SK-N-MC (cell line): ENCODE measurements around the gene FLRT1.

ENCODE experiments used
- EZH2 ChIP-seq: fragments of 200-600 bp; sonication (generic); IDR thresholded peaks from one replicate; pipeline ENCODE4 v1.6.1; 2017; ENCODE audit warnings: antibody characterized with exemption
- FOXP2 ChIP-seq: optimal IDR thresholded peaks from 2 replicates; pipeline ENCODE3; 2011; ENCODE audit warnings: mild to moderate bottlenecking, moderate library complexity; ENCODE audit not compliant: insufficient read depth; ENCODE audit errors: extremely low read length, control extremely low read depth
- POLR2AphosphoS5 ChIP-seq: IDR thresholded peaks from 2 replicates; pipeline ENCODE4 v1.6.1; 2012; ENCODE audit warnings: mild to moderate bottlenecking, low read depth, low read length, borderline replicate concordance

GRCh38 chr11:64048042-64048854 is 12.5 kb downstream of the FLRT1 start:
- TF ChIP-seq POLR2AphosphoS5 = no peak
- no peak for TF ChIP-seq FOXP2
- no peak for TF ChIP-seq EZH2
